IMR-90 (cell line): Measurements from ENCODE around the gene PPP2R5E. TPM values are rescaled to one million over a fixed set of nuclear protein-coding genes. Genes with fewer than 3 reads are reported as not detected.

ENCODE experiments used
- ATAC-seq: fragments of 200-7000 bp; cut with Tn5 transposase; 2 replicates; pipeline ENCODE4 v1.9.1; 2020; ENCODE audit warnings: low read depth, mild to moderate bottlenecking, moderate library complexity
- BruUV-seq: library from RNA; stranded (reverse); fragments of 400-500 nt; replicated peaks from 2 replicates; lab custom pipeline; 2021; lab: Mats Ljungman, UMichigan
- CTCF ChIA-PET: fragments of 300-600 bp; formaldehyde crosslinking; extraction: SDS; loops from one replicate; lab custom pipeline; 2021; ENCODE audit warnings: antibody characterized with exemption; lab: Yijun Ruan, JAX
- POLR2A ChIA-PET: fragments of 300-600 bp; sonication (Branson Sonifier 250); formaldehyde crosslinking; loops from one replicate; lab custom pipeline; 2022; ENCODE audit warnings: antibody characterized with exemption; ENCODE audit not compliant: unreplicated experiment; lab: Charles Lee
- DNase-seq: peaks from one replicate; pipeline ENCODE4 v3.0.0; 2013
- H2AFZ ChIP-seq: replicated peaks from 2 replicates; pipeline ENCODE3; 2013; ENCODE audit warnings: low read length, mild to moderate bottlenecking; ENCODE audit not compliant: poor library complexity
- H2AK5ac ChIP-seq: 2 replicates; pipeline ENCODE4 v1.6.1; 2013; ENCODE audit warnings: low read depth, low read length, inconsistent platforms
- H2AK9ac ChIP-seq: replicated peaks from 2 replicates; pipeline ENCODE3; 2013; ENCODE audit warnings: mild to moderate bottlenecking, low read depth, low read length, moderate library complexity; ENCODE audit not compliant: poor library complexity
- H2BK120ac ChIP-seq: 2 replicates; pipeline ENCODE4 v1.6.1; 2013; ENCODE audit warnings: low read depth, low read length, inconsistent platforms
- H2BK15ac ChIP-seq: 3 replicates; pipeline ENCODE4 v1.6.1; 2013; ENCODE audit warnings: low read depth, low read length, inconsistent platforms
- H2BK20ac ChIP-seq: 2 replicates; pipeline ENCODE4 v1.6.1; 2013; ENCODE audit warnings: low read depth, mild to moderate bottlenecking, inconsistent platforms, low read length, moderate library complexity
- H2BK5ac ChIP-seq: 2 replicates; pipeline ENCODE4 v1.6.1; 2013; ENCODE audit warnings: mild to moderate bottlenecking, low read depth, low read length, inconsistent platforms; ENCODE audit not compliant: poor library complexity, severe bottlenecking
- H3K14ac ChIP-seq: replicated peaks from 2 replicates; pipeline ENCODE4 v1.6.1; 2013; ENCODE audit warnings: low read depth, low read length, inconsistent platforms
- H3K18ac ChIP-seq: 2 replicates; pipeline ENCODE4 v1.6.1; 2013; ENCODE audit warnings: low read depth, low read length, control low read depth
- H3K23ac ChIP-seq: 2 replicates; pipeline ENCODE4 v1.6.1; 2013; ENCODE audit warnings: low read depth, low read length, inconsistent platforms
- H3K27ac ChIP-seq: 2 replicates; pipeline ENCODE4 v1.5.1; 2013; ENCODE audit warnings: mild to moderate bottlenecking, control low read depth, low read length; ENCODE audit not compliant: insufficient read depth
- H3K27me3 ChIP-seq: 2 replicates; pipeline ENCODE4 v1.6.1; 2013; ENCODE audit warnings: low read length; ENCODE audit not compliant: control insufficient read depth, insufficient read depth
- H3K36me3 ChIP-seq: 2 replicates; pipeline ENCODE4 v1.6.1; 2013; ENCODE audit warnings: low read length, mixed read lengths; ENCODE audit not compliant: control insufficient read depth, insufficient read depth
- H3K4ac ChIP-seq: 2 replicates; pipeline ENCODE4 v1.6.1; 2013; ENCODE audit warnings: low read depth, low read length, inconsistent platforms
- H3K4me1 ChIP-seq: 2 replicates; pipeline ENCODE4 v1.6.1; 2013; ENCODE audit warnings: low read length, mixed read lengths; ENCODE audit not compliant: control insufficient read depth, insufficient read depth
- H3K4me2 ChIP-seq: 2 replicates; pipeline ENCODE4 v1.6.1; 2013; ENCODE audit warnings: low read depth, mild to moderate bottlenecking, control low read depth, low read length, moderate library complexity
- H3K4me3 ChIP-seq: 2 replicates; pipeline ENCODE4 v1.5.1; 2013; ENCODE audit warnings: low read depth, mild to moderate bottlenecking, control low read depth, low read length, moderate library complexity; ENCODE audit not compliant: insufficient read depth
- H3K56ac ChIP-seq: 2 replicates; pipeline ENCODE4 v1.6.1; 2013; ENCODE audit warnings: low read length, inconsistent platforms; ENCODE audit not compliant: insufficient read depth; ENCODE audit errors: extremely low read depth
- H3K79me1 ChIP-seq, 2 experiments: 2 replicates each; pipeline ENCODE4 v1.6.1; 2013; ENCODE audit warnings: low read length in 2 of 2, inconsistent platforms in 1 of 2, low read depth in 1 of 2
- H3K9ac ChIP-seq: 2 replicates; pipeline ENCODE4 v1.6.1; 2013; ENCODE audit warnings: low read depth, low read length, control low read depth
- H3K9me1 ChIP-seq: 2 replicates; pipeline ENCODE4 v1.6.1; 2013; ENCODE audit warnings: low read length, inconsistent platforms; ENCODE audit not compliant: insufficient read depth
- H3K9me3 ChIP-seq: 2 replicates; pipeline ENCODE4 v1.6.1; 2013; ENCODE audit warnings: low read length; ENCODE audit not compliant: control insufficient read depth, insufficient read depth
- H4K20me1 ChIP-seq: 2 replicates; pipeline ENCODE4 v1.6.1; 2013; ENCODE audit warnings: low read length, inconsistent platforms; ENCODE audit not compliant: insufficient read depth
- H4K5ac ChIP-seq: 2 replicates; pipeline ENCODE4 v1.6.1; 2013; ENCODE audit warnings: mild to moderate bottlenecking, low read depth, low read length, control low read depth
- H4K8ac ChIP-seq, 2 experiments: 2 replicates each; pipeline ENCODE4 v1.6.1; 2013; ENCODE audit warnings: low read depth in 2 of 2, low read length in 2 of 2, control low read depth in 1 of 2, inconsistent platforms in 1 of 2
- H4K91ac ChIP-seq: 2 replicates; pipeline ENCODE4 v1.6.1; 2013; ENCODE audit warnings: low read depth, low read length, inconsistent platforms; ENCODE audit not compliant: insufficient read depth
- BHLHE40 ChIP-seq: fragments of 150-350 bp; IDR thresholded peaks from 2 replicates; pipeline ENCODE4 v1.6.1; 2016; ENCODE audit warnings: mild to moderate bottlenecking, low read depth, low read length
- CEBPB ChIP-seq: IDR thresholded peaks from 2 replicates; pipeline ENCODE4 v1.6.1; 2012; ENCODE audit warnings: low read depth, low read length, improper control_type of control experiment
- NFE2L2 ChIP-seq: fragments of 150-350 bp; IDR thresholded peaks from 2 replicates; pipeline ENCODE4 v1.6.1; 2016; ENCODE audit warnings: low read depth, mild to moderate bottlenecking, low read length
- RCOR1 ChIP-seq: IDR thresholded peaks from 2 replicates; pipeline ENCODE4 v1.6.1; 2012; ENCODE audit warnings: mild to moderate bottlenecking, low read length, improper control_type of control experiment; ENCODE audit not compliant: insufficient replicate concordance
- WGBS, 2 experiments: methylation state at CpG; one replicate each; pipeline versions ENCODE4 v1.1.5 to v1.1.7; 2013; ENCODE audit warnings: missing lambda C conversion rate in 2 of 2; ENCODE audit not compliant: insufficient read length in 1 of 2; ENCODE audit errors: extremely low coverage in 2 of 2; 5-methylcytosine and 5-hydroxymethylcytosine counted together
- dilution Hi-C: fragments of 300-500 bp; cut with HindIII; formaldehyde crosslinking; loops from one replicate; pipeline ENCODE4 v1.14.3; 2018; ENCODE audit warnings: low sequenced_read_pairs; ENCODE audit not compliant: unreplicated experiment
- in situ Hi-C: fragments of 300-500 bp; cut with MboI; formaldehyde crosslinking; loops from 3 replicates; pipeline ENCODE4 v1.14.3; 2019; ENCODE audit warnings: low sequenced_read_pairs, inconsistent platforms, mixed read lengths
- intact Hi-C: fragments of 100-400 bp; cut with micrococcal nuclease; formaldehyde crosslinking; loops from 2 replicates; pipeline ENCODE4 v1.10.0; 2022
- polyA plus RNA-seq, 3 experiments: library from polyadenylated mRNA; depleted of rRNA; stranded (reverse); fragments of >200 nt; gene quantifications; 2 replicates each; pipeline ENCODE4 v1.2.3, GENCODE V29; 2012; ENCODE audit warnings: low replicate concordance in 1 of 3
- total RNA-seq: library from RNA; depleted of rRNA; stranded (reverse); fragments of >200 nt; gene quantifications from 2 replicates; pipeline ENCODE4 v1.2.3, GENCODE V29; 2012
- TF ChIP-seq, protein P1 (sequence below): conservative IDR thresholded peaks from 2 replicates; pipeline ENCODE4 v1.5.1; 2012; ENCODE audit warnings: mild to moderate bottlenecking, low read depth, low read length, improper control_type of control experiment

The PPP2R5E gene
- total and polyA plus RNA-seq, 2 of the 4 experiments (the other 2 are of a cell fraction): 9.7 to 12.2 TPM

DNA sequence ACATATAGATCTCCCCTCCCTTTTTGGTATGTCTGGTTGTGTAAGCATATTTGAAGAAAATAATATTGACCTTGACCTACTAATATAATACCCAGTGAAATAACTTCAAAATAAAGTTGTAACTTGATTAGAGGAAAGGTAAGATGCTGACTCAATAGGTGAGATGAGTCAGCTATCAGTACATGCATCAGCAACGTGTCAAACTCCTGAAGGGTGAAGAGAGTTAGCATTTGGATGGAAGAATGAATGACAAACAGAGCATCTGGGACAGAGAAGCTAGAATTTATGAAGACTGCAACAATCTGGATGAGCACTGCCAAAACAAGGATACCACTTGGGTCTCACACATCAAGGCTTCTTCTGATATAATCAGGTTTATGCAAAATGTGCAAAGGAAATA is 74.9 kb downstream of the PPP2R5E start:
- no peak for TF ChIP-seq NFE2L2
- no peak for TF ChIP-seq CEBPB
- TF ChIP-seq, protein P1, sequence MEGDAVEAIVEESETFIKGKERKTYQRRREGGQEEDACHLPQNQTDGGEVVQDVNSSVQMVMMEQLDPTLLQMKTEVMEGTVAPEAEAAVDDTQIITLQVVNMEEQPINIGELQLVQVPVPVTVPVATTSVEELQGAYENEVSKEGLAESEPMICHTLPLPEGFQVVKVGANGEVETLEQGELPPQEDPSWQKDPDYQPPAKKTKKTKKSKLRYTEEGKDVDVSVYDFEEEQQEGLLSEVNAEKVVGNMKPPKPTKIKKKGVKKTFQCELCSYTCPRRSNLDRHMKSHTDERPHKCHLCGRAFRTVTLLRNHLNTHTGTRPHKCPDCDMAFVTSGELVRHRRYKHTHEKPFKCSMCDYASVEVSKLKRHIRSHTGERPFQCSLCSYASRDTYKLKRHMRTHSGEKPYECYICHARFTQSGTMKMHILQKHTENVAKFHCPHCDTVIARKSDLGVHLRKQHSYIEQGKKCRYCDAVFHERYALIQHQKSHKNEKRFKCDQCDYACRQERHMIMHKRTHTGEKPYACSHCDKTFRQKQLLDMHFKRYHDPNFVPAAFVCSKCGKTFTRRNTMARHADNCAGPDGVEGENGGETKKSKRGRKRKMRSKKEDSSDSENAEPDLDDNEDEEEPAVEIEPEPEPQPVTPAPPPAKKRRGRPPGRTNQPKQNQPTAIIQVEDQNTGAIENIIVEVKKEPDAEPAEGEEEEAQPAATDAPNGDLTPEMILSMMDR: no peak
- no peak for TF ChIP-seq RCOR1
- TF ChIP-seq BHLHE40: no peak
- Histone ChIP-seq H4K20me1 (peaks cover 42% of the 10 kb centered on the region), H3K56ac (no peak overlapping the region), H3K4me3 (no peak overlapping the region), H3K9me1 (peaks cover 8% of the 10 kb centered on the region; the same call in 1 of the 2 replicates), H2BK15ac (no peak overlapping the region), H3K4ac (0 out of 2 replicates have a peak overlapping the region, but pooled peaks have one; percentile 19), H2BK5ac (no peak overlapping the region), H2AK9ac (no peak overlapping the region), H3K4me2 (no peak overlapping the region), H2AFZ (no peak overlapping the region), H3K23ac (no peak overlapping the region), H3K79me1 (peaks cover 33 to 80% of the 10 kb centered on the region in 2 experiments), H3K27ac (no peak overlapping the region), H4K8ac (no peak overlapping the region), H2BK120ac (no peak overlapping the region), H4K91ac (no peak overlapping the region), H3K9me3 (no peaks in the 10 kb centered on the region), H4K5ac (peak overlapping the region; percentile 49; the same call in 1 of the 2 replicates), H3K14ac (no peak overlapping the region), H3K18ac (peak overlapping the region; percentile 44; the same call in 1 of the 2 replicates), H3K9ac (no peak overlapping the region), H3K36me3 (no peaks in the 10 kb centered on the region), H3K4me1 (peaks cover 21% of the 10 kb centered on the region), H2BK20ac (no peak overlapping the region), H3K27me3 (no peaks in the 10 kb centered on the region), H2AK5ac (no peak overlapping the region)
- in situ Hi-C loops (no loop called here), dilution Hi-C loops (no loop called here), intact Hi-C loops (no loop called here)
- WGBS, 2 experiments: no CpG with 5 or more reads among the region's 1 CpG
- no TSS peak for BruUV-seq
- POLR2A ChIA-PET: no interaction called here
- CTCF ChIA-PET: no interaction called here
- no peak for ATAC-seq
- no peak for DNase-seq
